ENCODE data around the gene ZNG1A.
"Not testable (repeated sequence)": the region's sequence is repeated elsewhere in the genome, so short reads cannot be mapped to it uniquely, and the experiment has no call there.

GRCh38 chr9:113468-114266, 65.2 kb downstream of the ZNG1A start:
- TF ChIP-seq CTCF (IDR thresholded peaks at IDR 0.05); POLR2A (IDR thresholded peaks at IDR 0.05); EP300 (IDR thresholded peaks at IDR 0.05; ENCODE audit: low read depth); POLR2AphosphoS5 (IDR thresholded peaks at IDR 0.05): not testable (repeated sequence)
